Choroid plexus epithelial cell (primary cell): ENCODE data around the gene KCNQ1.

Experiments
- DNase-seq: peaks from one replicate; pipeline ENCODE4 v3.0.0-alpha.2; 2010; ENCODE audit warnings: low read depth
- H3K4me3 ChIP-seq: 2 replicates; pipeline ENCODE4 v1.5.1; 2011; ENCODE audit warnings: low read depth, mild to moderate bottlenecking, control low read depth, low read length, moderate library complexity
- CTCF ChIP-seq: conservative IDR thresholded peaks from 2 replicates; pipeline ENCODE4 v1.5.1; 2011; ENCODE audit warnings: low read depth, mild to moderate bottlenecking, control low read depth, inconsistent platforms, low read length, moderate library complexity

The KCNQ1 gene

GRCh38 chr11:2462543-2462985 lies 17.8 kb downstream of the KCNQ1 start:
- no peak for TF ChIP-seq CTCF
- no peak for DNase-seq
- H3K4me3 ChIP-seq = no peak overlapping the region

GRCh38 chr11:2462986-2463765 lies 18.4 kb downstream of the KCNQ1 start:
- no peak for DNase-seq
- no peak overlapping the region for H3K4me3 ChIP-seq
- no peak for TF ChIP-seq CTCF

GRCh38 chr11:2463766-2464277 lies 19.0 kb downstream of the KCNQ1 start:
- no peak for TF ChIP-seq CTCF
- DNase-seq = no peak

GRCh38 chr11:2464451-2465165 lies 19.8 kb downstream of the KCNQ1 start:
- no peak for TF ChIP-seq CTCF
- H3K4me3 ChIP-seq = no peak overlapping the region
- DNase-seq = no peak

More at GRCh38 chr11:2463766-2464277, 19.0 kb downstream of the KCNQ1 start:
- no peak overlapping the region for H3K4me3 ChIP-seq

- no peak overlapping the region for H3K4me3 ChIP-seq
- no peak for DNase-seq
- no peak for TF ChIP-seq CTCF
These were observed 20.6 kb downstream of the KCNQ1 start for GRCh38 chr11:2465202-2466068.

- TF ChIP-seq CTCF = no peak
- no peak overlapping the region for H3K4me3 ChIP-seq
- no peak for DNase-seq
These were observed 21.4 kb downstream of the KCNQ1 start for GRCh38 chr11:2466069-2466801.
